ENCODE results near the gene SLC25A38. TPM values are rescaled to one million over a fixed set of nuclear protein-coding genes. Genes with fewer than 3 reads are reported as not detected.

Gene SLC25A38
- total RNA-seq, 1 donor from 2014 or later = 25.6 TPM

- Mint-ChIP-seq H3K27me3 (ENCODE audit: low read depth) (peaks cover 28% of the 10 kb centered on the region), H3K36me3 (no peaks in the 10 kb centered on the region), H3K9me3 (no peaks in the 10 kb centered on the region), H3K4me1 (peaks cover 16% of the 10 kb centered on the region), H3K27ac (no peak overlapping the region), H3K4me3 (no peak overlapping the region)
- DNase-seq (ENCODE audit: low spot score in 2 of 2, unreplicated experiment in 2 of 2) = no peak
- no peak for TF ChIP-seq CTCF (IDR thresholded peaks at IDR 0.05; ENCODE audit: unreplicated experiment)
Measured at GRCh38 chr3:39343076-39343717, 40.0 kb upstream of the SLC25A38 start.

GRCh38 chr3:39343760-39344159, 39.4 kb upstream of the SLC25A38 start:
- no peaks in the 10 kb centered on the region for H3K36me3 Mint-ChIP-seq

GRCh38 chr3:39344746-39345344, 38.3 kb upstream of the SLC25A38 start:
- H3K4me1 Mint-ChIP-seq = peaks cover 16% of the 10 kb centered on the region
- H3K4me3 Mint-ChIP-seq = no peak overlapping the region
- H3K27me3 Mint-ChIP-seq (ENCODE audit: low read depth) = peaks cover 26% of the 10 kb centered on the region
- DNase-seq (ENCODE audit: low spot score in 2 of 2, unreplicated experiment in 2 of 2) = no peak
- no peaks in the 10 kb centered on the region for H3K36me3 Mint-ChIP-seq
- no peaks in the 10 kb centered on the region for H3K9me3 Mint-ChIP-seq
- TF ChIP-seq CTCF (IDR thresholded peaks at IDR 0.05; ENCODE audit: unreplicated experiment) = no peak
- no peak overlapping the region for H3K27ac Mint-ChIP-seq

More at GRCh38 chr3:39343760-39344159, 39.4 kb upstream of the SLC25A38 start:
- H3K4me1 Mint-ChIP-seq = peaks cover 16% of the 10 kb centered on the region
- H3K27me3 Mint-ChIP-seq (ENCODE audit: low read depth) = peaks cover 28% of the 10 kb centered on the region
- H3K9me3 Mint-ChIP-seq = no peaks in the 10 kb centered on the region
- TF ChIP-seq CTCF (IDR thresholded peaks at IDR 0.05; ENCODE audit: unreplicated experiment) = no peak
- no peak overlapping the region for H3K4me3 Mint-ChIP-seq
- no peak for DNase-seq (ENCODE audit: low spot score in 2 of 2, unreplicated experiment in 2 of 2)
- no peak overlapping the region for H3K27ac Mint-ChIP-seq

GRCh38 chr3:39346785-39347585, 36.2 kb upstream of the SLC25A38 start:
- no peak for DNase-seq (ENCODE audit: low spot score in 2 of 2, unreplicated experiment in 2 of 2)
- Mint-ChIP-seq H3K4me1 (peaks cover 16% of the 10 kb centered on the region), H3K27ac (peak overlapping the region; percentile 8)

GRCh38 chr3:39347586-39347876, 35.6 kb upstream of the SLC25A38 start:
- H3K4me3 Mint-ChIP-seq = no peak overlapping the region
- no peak for TF ChIP-seq CTCF (IDR thresholded peaks at IDR 0.05; ENCODE audit: unreplicated experiment)
- peaks cover 16% of the 10 kb centered on the region for H3K4me1 Mint-ChIP-seq
- H3K27me3 Mint-ChIP-seq (ENCODE audit: low read depth) = peaks cover 7% of the 10 kb centered on the region
- no peaks in the 10 kb centered on the region for H3K36me3 Mint-ChIP-seq
- no peak overlapping the region for H3K27ac Mint-ChIP-seq
- peaks cover 4% of the 10 kb centered on the region for H3K9me3 Mint-ChIP-seq
- no peak for DNase-seq (ENCODE audit: low spot score in 2 of 2, unreplicated experiment in 2 of 2)

More at GRCh38 chr3:39346785-39347585, 36.2 kb upstream of the SLC25A38 start:
- no peak overlapping the region for H3K4me3 Mint-ChIP-seq
- H3K27me3 Mint-ChIP-seq (ENCODE audit: low read depth) = peaks cover 10% of the 10 kb centered on the region
- H3K9me3 Mint-ChIP-seq = no peaks in the 10 kb centered on the region
- no peaks in the 10 kb centered on the region for H3K36me3 Mint-ChIP-seq
- TF ChIP-seq CTCF (IDR thresholded peaks at IDR 0.05; ENCODE audit: unreplicated experiment) = no peak
